Measurements from ENCODE around the gene NTPCR.
A peak's percentile ranks its signal among the peaks of the same experiment; 100 is the strongest.
"Not testable (repeated sequence)": the region's sequence is repeated elsewhere in the genome, so short reads cannot be mapped to it uniquely, and the experiment has no call there.

NTPCR gene

DNA sequence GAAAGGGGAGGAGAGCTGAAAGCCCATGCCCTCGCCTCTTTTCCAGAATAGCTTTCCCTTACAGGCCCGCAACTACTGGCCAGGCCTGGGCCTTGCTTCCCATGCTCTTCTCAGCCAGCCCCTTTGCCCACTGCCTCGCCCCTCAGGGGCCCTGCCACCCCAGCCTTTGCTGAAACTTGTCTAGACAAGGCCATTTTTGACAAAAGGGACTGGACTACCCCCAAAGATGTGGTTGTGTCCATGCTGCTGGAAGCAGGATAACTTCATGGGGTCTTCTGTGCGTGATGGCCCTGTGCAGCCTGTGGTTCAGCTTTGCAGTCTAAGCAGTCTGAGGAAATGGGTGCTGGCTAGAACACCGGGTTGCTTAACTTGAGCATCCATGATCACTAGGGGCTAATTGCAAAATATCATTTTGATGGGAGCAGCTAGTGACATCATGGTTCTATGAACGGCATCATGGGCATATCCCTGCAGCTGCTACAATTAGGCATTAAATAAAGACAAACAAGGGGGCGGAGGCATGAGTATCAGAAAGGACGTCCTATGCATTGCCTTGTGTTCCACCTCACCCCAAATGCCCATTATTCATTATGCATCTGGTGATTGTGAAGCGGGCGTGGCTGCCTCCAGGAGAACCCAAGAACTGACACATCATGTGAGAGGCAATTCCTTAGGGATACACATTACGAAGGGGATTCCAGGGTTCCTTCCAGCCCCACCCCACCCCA lies 36.8 kb downstream of the NTPCR start:
- DNase-seq = no peak

DNA sequence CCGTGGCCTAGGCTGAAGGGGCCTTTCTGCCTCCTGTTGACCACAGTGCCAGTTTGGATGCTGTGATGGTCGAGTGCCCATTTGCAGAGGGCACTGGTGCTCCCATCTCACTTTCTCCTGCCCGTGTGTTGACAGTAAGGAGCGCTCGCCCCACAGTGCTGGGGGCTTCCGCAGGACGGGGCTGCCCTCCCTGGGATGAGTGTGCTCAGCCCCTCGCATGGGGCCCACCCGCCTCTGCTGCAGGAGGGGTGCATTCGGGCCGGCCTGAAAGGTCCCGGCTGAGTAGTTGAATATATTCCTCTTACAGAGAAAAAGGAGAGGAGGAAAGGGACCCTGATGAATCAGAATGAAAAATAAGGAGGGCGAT lies 37.3 kb downstream of the NTPCR start:
- no peak for DNase-seq

DNA sequence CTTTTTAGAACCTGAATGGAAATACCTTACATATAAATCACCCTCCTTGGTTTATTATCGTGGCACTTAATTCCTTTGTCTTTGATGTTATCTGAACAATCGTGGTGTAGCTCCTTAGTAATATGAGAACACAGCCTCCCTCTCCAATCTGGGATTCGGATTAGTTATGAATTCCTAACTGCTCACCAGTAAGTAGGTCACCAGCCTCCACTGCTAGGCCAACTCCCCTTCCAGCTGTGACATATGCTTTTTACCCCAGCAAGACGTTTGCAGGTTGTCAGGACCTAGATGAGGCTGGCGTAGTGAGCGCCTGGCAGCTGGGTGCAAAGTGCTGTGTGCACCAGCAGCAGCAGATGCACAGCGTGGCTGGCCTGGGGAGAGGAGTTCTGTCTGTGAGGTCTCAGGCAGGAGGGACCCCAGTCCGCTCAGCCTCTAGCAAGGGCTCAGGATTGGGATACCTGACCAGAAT lies 38.2 kb downstream of the NTPCR start:
- no peak for DNase-seq

DNA sequence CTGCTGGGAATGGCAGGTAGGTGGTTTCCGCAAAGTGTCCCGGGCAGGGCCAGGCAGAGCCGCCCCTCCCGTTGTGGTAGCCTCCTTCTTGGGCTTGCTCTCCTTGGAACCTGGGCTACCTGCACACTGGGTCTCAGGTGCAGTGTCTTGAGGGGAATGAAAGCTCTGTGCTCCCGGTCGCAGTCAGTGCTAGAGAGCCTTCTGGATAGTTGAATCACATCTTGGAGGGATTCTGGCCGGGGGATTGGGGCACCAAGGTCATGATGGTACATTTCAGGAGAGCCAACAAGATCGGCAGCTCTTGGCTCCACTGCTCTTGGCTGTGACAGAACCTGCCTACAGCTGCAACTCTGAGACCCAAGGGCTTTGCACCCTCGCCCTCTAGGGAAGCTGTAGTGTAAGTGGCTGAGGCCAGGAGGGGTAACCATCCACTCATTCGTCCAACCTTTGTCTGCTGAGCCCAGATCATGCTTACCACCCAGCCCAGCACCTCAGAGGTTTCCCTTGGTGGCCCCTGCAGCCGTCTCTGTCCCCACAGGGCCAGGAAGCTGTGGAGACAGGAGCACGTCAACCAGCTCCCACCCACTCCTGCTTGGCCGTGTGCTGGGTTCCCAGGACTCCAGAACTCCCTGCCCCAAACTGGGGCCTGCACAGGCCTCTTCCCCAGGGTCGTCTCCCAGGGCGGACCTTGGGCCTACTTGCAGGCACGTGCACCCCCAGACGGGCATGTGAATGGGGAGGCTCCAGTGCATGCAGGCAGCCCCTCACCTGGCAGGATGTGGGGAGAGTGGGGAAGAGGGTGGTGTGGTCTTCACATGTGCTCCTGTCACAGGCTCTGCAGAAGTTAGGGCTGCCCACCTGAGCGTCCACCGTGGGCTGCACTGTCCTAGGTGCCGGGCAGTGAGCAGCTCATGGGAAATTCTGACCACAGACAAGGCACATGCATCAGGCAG lies 40.0 kb downstream of the NTPCR start:
- DNase-seq = no peak

DNA sequence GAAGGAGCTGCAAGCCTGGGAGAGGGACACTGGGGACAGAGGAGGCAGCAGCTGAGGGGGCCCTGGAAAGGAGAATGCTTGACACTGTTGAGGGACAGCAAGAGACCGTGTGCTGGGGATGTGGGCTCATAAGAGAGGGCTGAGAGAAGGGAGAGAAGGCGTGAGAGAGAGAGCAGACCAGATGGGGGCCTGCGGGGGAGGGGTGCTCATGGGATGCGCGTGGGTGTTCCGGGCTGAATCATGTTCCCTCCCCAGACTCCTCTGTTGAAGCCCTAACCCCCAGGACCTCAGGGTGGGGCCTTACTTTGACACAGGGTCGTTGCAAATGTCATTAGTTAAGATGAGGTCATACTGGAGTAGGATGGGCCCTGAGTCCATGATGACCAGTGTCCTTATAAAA lies 40.8 kb downstream of the NTPCR start:
- no peak for DNase-seq

DNA sequence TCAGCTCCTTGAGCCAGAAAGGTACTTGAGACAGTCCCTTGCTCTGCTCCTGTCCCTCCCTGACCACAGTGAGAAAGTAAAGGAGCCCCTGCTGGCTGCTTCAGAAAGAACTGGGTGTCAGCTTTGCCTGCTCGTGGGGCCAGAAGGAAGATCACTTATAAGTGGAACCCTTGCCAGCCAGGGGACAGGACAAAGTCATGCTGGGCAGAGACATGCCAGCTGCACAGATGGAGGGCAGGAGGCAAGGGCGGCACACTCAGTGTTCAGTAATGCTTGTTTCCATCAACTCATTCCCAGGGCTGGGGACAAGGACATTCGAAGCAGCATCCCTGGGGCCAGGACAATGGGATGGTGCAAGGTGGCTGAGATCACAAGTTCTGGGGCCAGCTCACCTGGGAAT lies 41.8 kb downstream of the NTPCR start:
- no peak for DNase-seq

DNA sequence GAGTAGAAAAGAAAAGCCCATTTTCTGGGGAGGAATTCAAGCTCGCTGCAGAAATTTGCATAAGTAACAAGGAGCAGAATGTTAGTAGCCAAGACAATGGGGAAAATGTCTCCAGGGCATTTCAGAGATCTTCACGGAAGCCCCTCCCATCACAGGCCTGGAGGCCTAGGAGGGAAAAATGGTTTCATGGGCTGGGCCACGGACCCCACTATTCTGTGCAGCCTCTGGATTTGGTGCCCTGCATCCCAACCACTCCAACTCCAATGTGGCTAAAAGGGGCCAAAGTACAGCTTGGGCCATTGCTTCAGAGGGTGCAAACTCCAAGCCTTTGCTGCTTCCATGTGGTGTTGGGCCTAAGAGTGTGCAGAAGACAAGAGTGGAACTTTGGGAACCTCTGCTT lies 43.1 kb downstream of the NTPCR start:
- DNase-seq = no peak

DNA sequence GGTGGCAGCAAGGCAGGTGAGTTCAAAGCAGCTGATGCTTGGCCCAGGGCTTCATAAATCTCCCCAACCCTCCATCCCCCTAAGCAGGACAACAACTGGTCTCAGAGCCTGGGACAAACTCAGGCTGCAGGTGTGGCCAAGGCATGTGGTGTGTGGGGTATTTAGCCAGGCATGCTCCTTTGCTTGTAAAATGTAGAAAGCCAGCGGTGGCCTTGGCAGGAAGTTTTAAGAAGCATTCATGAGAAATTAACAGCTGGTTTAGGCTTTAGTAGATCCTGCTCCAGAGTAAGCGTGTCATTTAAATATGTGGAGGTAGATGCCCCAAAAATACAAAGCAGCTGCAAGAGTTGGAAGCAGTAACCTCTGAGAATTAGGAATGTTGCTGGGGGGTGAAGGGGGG lies 44.8 kb downstream of the NTPCR start:
- no peak for DNase-seq

DNA sequence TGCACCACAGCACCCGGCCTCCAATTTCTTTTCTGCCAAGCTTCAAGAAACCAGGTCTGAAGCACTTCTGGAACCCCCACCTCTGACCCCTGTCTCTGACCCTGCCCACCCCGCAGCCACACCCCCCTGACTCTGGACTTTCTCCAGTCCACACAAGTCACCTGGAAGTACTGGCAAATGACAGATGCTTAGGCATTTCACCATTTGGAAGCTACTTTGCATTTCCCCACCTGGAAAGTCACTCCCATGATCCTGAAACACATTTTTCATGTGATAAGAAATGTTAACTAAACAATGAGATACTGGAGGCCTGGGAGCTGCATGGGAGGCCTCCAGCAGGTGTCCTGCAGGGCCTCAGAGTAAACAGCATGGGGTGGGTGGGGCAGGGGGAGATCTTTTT lies 45.7 kb downstream of the NTPCR start:
- DNase-seq = no peak

DNA sequence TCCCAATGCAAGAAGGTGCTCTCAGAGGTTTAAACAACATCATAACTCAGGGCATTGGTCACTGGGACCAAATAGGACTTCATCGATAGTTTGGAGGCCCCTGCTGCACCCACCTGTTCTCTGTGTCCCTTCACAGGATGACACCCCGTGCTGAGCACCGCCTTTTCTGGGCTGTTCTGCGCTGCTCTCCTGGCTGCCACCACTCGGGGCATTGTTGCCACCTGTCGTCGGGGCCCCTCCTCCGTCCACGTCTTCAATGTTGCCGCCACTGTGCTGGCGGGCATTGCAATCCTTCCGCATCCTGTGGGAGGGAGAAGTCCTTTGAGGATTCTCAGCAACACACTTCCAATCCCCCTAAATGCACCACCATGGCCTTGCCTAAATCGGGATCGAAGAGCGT lies 47.7 kb downstream of the NTPCR start:
- no peak for DNase-seq

DNA sequence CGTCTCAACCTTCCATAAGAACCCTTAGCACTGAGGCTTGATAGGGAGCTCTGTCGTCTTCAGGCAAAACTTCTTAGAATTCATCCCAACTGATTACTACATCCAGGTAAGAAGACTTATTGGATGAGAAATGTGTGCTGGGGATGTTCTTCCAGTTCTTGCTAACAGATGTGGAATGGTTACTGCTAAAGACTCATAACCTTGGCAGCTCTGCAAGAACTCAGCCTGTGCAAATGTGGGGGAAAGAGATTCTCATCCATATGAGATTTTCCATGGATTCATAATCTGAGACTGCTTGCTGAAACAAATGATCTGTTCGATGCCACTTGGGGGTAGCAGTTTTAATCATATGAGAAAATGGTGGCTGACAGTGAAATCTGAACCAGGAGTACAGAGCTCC lies 48.2 kb downstream of the NTPCR start:
- no peak for DNase-seq

DNA sequence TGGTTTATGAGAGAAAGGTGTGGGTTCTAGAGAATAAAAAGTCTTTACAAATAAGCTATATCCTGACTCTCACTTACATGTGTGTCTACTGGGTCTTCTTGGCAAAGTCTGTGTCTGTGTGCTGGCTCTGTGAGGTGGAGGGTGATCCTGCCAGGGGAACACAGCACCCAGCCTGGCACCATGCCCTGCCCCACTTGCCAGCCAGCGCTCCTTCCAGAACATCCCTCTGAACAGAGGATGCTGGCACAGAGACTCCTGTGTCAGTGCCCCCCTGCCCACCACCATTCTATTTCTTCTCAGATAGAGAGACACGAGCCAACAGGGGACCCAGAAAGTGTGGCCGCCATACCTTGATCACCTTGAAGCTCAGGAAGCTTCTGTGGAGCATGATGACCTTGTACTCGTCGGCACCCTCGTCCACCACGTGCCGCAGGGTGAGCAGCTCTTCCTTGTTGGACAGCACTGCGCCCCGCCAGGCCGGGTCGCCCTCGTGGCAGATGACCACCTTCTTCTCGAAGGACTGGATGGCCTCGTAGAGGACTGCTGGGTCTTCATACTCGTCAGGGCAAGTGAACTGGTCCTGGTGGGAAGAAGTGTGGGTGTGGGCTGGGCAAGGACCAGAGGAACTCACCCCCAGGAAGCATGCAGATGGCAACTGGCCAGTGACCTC lies 49.7 kb downstream of the NTPCR start:
- no peak for DNase-seq

DNA sequence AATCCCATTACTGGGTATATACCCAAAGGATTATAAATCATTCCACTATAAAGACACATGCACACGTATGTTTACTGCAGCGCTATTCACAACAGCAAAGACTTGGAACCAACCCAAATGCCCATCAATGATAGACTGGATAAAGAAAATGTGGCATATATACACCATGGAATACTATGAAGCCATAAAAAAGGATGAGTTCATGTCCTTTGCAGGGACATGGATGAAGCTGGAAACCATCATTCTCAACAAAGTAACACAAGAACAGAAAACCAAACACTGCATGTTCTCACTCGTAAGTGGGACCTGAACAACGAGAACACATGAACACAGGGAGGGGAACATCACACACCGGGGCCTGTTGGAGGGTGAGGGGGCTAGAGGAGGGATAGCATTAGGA lies 53.2 kb downstream of the NTPCR start:
- DNase-seq = not testable (repeated sequence)

DNA sequence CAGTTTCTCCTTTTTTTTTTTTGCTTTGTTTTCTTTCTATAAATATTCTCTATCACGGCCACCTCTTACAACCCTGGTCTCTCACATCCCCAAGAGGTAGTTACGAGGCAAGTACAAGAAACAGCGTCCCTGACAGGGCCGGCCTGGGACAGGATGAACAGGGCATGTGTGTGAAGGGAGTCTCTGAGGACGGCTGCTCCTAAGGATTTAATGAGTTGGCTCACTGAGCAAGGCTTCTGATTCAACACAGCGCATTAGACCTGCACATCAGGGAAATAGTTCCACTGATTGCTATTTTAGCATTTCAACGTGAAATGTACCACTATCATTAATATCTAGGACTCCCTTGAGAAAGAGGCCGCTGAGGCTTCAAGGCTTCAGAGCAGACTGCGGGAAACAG lies 54.0 kb downstream of the NTPCR start:
- no peak for DNase-seq

DNA sequence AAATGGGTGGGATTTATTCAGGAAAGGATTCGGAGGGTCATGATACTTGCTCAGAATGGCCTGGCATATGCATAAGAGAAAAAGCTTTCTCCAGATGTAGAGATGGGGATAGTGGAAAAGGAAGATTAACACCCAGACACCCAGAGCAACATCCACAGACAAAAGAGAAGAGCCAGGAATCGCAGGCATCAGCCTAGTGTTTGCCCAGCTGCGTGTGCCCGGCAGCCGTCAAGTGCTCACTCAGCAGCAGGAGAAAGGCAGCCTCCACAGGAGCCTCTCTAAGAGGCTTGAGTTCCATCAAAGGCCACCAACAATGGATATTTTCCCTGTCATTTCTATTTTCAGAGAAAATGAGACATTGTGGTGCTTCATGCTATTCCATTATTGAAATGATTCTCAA lies 54.7 kb downstream of the NTPCR start:
- DNase-seq = peak; percentile 66

DNA sequence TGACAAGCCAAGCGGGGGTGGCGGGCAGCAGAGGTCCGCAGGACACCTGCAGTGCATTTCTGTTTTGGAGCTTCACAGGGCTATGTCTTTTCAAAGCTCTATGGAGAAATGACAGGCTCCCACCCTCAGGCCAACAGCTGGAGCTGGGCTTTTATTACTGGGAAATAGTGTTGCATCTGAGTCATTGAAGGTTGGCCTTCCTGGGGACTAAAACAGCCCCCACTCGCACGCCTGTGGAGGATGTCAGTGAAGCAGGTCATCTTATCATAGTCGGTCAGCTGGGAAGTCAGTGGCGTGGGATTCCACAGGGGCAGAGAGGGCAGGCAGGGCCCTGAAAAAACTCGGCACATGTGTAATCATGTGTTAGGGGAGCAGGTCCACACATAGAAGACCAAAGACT lies 55.3 kb downstream of the NTPCR start:
- DNase-seq = no peak

DNA sequence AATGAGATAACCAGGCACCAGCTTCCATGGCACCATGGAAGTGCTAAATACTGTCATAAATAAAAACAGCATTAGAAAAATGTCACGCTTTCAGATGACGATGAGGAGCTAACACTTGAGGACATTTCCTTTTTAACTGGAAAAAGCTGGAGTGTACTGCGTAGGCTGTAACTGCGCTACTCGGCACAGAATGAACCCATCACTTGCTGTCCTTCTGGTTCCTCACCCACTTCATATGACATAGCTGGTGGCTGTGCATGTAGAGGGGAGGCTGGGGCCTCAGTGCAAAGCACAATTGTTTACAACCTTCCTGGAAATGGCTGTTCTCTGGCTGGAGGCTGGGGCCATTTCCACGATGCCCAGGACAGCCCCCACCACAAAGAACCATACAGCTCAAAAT lies 55.7 kb downstream of the NTPCR start:
- no peak for DNase-seq

DNA sequence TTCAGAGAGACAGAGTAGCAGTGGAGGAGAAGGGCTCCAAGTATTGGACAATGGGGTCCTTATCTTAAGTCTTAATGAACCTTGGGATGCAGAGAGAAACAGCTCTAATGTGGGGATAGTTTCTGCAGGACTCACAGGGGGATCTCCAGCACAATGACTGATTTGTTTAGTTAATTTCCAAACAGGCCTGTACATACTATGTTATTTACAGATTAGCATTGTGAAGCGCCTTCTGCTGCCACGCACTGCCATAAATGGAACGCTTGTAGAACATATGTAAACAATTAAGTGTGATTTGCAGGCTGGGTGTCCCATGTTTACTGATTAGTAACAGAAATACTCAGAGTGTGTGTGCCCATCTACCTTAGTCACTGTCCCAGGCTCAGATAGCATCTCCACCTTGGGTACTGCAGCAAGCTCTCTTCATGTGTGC lies 56.1 kb downstream of the NTPCR start:
- no peak for DNase-seq

DNA sequence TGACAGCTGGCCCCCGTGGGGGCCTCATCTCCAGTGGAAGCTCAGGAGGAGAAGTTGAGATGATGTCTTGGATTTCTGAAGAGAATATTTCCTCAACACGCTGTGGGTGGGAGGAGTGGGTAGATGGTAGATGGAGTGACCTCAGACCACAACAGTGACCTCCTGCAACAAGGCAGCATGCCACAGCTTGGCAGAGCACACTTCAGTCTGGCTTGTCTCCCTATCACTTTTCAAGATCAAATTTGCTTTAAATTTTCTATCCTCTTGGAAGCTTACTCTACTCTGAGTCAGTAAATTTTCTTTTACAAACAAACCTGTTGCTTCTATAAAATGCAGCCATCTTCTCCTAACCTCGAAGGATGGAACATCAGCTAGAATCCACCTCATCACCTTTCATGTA lies 59.7 kb downstream of the NTPCR start:
- no peak for DNase-seq

DNA sequence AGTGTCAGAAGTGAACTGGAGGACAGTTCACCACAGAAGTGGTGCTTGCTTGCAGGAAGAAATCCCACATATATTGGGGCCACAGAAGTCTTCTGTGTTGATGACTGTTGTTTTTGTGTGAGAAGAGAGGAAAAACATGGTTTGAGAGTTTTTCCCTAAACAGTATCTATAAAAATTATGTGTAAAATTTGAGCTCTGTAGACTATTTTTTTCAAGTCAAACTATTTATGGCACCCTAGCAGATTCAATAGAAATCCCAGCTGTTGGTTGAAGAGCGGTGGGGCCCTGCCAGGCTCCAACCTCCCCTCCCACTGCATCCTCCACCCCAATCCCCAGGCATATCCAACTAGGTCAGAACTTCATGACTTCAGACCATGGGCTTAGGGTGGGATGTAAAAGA lies 61.6 kb downstream of the NTPCR start:
- DNase-seq = no peak

DNA sequence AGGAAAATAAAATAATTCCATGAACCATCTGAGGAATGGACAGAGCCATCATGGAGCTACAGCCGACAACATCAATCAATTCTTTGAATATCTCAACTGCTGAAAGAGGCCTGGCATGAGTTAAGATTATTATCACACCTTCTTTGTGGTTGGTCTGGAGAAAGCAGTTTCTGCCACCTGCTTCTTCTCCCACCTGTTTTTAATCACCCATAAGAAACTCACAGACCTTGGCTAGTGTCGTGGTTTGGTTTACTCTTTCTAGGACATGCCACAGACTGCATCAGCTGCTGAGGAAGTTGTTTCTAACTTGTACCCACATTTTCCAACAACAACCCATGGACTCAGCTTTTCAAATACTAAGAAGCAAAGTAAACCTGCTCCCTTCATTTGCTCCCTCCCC lies 65.6 kb downstream of the NTPCR start:
- no peak for DNase-seq

DNA sequence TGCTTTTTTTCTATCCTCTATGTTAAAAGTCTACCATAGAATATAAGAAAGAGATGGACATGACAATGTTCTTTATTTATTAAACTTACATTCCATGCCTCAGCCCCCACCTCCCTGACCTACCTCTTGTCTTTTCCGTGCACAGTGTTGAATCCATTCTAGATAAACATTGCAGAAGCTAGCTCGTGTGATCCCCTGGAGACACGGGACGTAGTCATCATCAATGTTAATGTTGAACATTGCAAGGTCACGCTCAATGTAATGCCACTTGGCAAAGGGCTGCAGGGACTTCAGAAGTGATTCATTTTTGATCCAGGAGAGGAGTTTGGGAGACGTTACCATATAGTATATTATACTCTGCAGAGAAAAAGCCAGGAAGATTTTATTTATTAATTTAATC lies 66.4 kb downstream of the NTPCR start:
- DNase-seq = no peak

DNA sequence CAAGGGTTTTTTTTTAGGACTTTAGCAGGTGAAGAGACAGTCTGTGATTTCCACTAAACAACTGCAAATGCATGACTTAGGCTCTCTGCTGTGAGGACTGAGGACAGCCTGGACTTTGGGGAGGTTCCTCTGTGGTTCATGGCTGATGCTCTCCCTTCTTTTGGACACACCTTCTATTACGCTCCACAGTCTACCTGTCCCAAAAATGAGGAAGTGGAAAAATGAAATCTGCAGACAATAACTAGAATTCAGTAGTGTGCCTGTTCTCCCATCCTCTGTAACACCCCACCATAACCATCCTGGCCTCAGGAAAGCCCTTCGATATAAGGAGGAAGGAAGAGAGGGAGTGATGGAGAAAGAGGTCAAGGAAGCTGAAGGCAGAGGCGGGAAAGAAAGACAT lies 68.7 kb downstream of the NTPCR start:
- DNase-seq = no peak

Data from NCI-H2029 (cell line).